Ascending aorta (tissue), 2 donors: Measurements from ENCODE around the gene GSTM1. TPM values are rescaled to one million over a fixed set of nuclear protein-coding genes. Genes with fewer than 3 reads are reported as not detected.

Source experiments
- DNase-seq, 2 donors: peaks; one replicate each; pipeline ENCODE4 v3.0.0-alpha.2; 2019; ENCODE audit warnings: low spot score in 2 of 2
- H3K27ac ChIP-seq, 2 donors: fragments of 200-600 bp; sonication (generic); one replicate each; pipeline ENCODE4 v1.5.1; 2016 to 2017; ENCODE audit warnings: mild to moderate bottlenecking in 1 of 2
- H3K27me3 ChIP-seq: fragments of 200-600 bp; sonication (generic); one replicate; pipeline ENCODE4 v1.5.1; 2017
- H3K36me3 ChIP-seq, 2 donors: fragments of 200-600 bp; sonication (generic); one replicate each; pipeline ENCODE4 v1.5.1; 2016
- H3K4me1 ChIP-seq, 2 donors: fragments of 200-600 bp; sonication (generic); one replicate each; pipeline ENCODE4 v1.5.1; 2016 to 2017; ENCODE audit warnings: mild to moderate bottlenecking in 1 of 2
- H3K4me3 ChIP-seq, 2 donors: fragments of 200-600 bp; sonication (generic); one replicate each; pipeline ENCODE4 v1.5.1; 2016 to 2017; ENCODE audit warnings: mild to moderate bottlenecking in 1 of 2
- H3K9me3 ChIP-seq, 2 donors: fragments of 200-600 bp; sonication (generic); one replicate each; pipeline ENCODE4 v1.5.1; 2016
- intact Hi-C: fragments of 100-400 bp; cut with DNase I; formaldehyde crosslinking; loops from one replicate; pipeline ENCODE4 v1.15.1; 2023
- total RNA-seq: library from RNA; depleted of rRNA; stranded (reverse); fragments of >200 nt; gene quantifications from one replicate; pipeline ENCODE4 v1.1.0, GENCODE V29; 2016
- TF ChIP-seq, protein P1 (sequence below), 3 experiments: fragments of 200-600 bp in 2 of 3; fragments of 450-650 bp in 1 of 3; sonication (generic) in 2 of 3; IDR thresholded peaks; one replicate each; pipeline ENCODE4 v1.5.1; 2016 to 2019; ENCODE audit warnings: antibody characterized with exemption in 3 of 3, mild to moderate bottlenecking in 1 of 3, moderate library complexity in 1 of 3

The GSTM1 gene
- total RNA-seq, 1 donor from 2014 or later, result 89.4 TPM

DNA sequence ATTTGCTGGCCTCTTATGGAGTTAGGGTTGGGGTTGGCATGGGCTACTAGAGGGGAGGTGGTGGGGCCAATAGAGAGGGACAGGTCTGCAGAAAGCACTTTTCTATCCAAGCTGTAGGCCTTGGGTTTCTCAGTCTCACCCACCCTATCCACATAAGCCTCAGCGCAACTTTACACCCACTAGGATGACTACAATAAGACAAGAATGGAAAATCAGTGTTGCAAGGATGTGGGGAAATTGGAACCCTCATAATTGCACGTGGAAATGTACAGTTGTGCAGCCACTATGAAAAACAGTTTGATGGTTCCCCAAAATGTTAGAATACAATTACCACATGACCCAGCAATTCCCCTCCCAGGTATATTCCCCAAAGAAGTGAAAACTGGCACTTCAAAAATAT is 45.8 kb upstream of the GSTM1 start:
- Histone ChIP-seq H3K27ac (no peak overlapping the region), H3K9me3 (no peaks in the 10 kb centered on the region), H3K4me3 (no peak overlapping the region), H3K27me3 (no peaks in the 10 kb centered on the region), H3K4me1 (no peaks in the 10 kb centered on the region), H3K36me3 (no peaks in the 10 kb centered on the region)
- TF ChIP-seq, protein P1, sequence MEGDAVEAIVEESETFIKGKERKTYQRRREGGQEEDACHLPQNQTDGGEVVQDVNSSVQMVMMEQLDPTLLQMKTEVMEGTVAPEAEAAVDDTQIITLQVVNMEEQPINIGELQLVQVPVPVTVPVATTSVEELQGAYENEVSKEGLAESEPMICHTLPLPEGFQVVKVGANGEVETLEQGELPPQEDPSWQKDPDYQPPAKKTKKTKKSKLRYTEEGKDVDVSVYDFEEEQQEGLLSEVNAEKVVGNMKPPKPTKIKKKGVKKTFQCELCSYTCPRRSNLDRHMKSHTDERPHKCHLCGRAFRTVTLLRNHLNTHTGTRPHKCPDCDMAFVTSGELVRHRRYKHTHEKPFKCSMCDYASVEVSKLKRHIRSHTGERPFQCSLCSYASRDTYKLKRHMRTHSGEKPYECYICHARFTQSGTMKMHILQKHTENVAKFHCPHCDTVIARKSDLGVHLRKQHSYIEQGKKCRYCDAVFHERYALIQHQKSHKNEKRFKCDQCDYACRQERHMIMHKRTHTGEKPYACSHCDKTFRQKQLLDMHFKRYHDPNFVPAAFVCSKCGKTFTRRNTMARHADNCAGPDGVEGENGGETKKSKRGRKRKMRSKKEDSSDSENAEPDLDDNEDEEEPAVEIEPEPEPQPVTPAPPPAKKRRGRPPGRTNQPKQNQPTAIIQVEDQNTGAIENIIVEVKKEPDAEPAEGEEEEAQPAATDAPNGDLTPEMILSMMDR (IDR thresholded peaks at IDR 0.05), result no peak
- intact Hi-C loops, result loop anchor here (5.0 kb wide), 4 partner anchors 45 to 340 kb away; partner anchors contain the start of genes AHCYL1, GNAI3 and GSTM1
- DNase-seq, result no peak

DNA sequence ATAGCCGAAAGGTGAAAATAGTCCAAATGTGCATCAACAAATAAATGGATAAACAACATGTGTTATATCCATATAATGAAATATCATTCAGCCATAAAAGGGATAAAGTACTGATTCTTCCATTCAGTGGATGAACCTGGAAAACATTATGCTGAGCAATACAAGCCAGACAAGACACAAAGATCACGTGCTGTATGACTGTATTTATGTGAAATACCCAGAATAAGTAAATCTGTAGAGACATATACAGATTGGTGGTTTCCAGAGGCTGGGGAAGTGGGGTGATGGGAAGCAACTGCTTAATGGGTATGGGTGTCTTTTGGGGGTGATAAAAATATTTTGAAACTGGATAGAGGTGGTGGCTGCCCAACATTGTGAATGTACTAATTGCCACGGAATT is 45.0 kb upstream of the GSTM1 start:
- no peak for DNase-seq
- Histone ChIP-seq H3K9me3 (no peaks in the 10 kb centered on the region), H3K27ac (no peak overlapping the region), H3K4me1 (no peaks in the 10 kb centered on the region), H3K27me3 (no peaks in the 10 kb centered on the region), H3K4me3 (no peak overlapping the region), H3K36me3 (no peaks in the 10 kb centered on the region)
- intact Hi-C loops, result loop anchor here (5.0 kb wide), 4 partner anchors 45 to 340 kb away; partner anchors contain the start of genes AHCYL1, GNAI3 and GSTM1
- TF ChIP-seq, protein P1 (IDR thresholded peaks at IDR 0.05), result no peak

DNA sequence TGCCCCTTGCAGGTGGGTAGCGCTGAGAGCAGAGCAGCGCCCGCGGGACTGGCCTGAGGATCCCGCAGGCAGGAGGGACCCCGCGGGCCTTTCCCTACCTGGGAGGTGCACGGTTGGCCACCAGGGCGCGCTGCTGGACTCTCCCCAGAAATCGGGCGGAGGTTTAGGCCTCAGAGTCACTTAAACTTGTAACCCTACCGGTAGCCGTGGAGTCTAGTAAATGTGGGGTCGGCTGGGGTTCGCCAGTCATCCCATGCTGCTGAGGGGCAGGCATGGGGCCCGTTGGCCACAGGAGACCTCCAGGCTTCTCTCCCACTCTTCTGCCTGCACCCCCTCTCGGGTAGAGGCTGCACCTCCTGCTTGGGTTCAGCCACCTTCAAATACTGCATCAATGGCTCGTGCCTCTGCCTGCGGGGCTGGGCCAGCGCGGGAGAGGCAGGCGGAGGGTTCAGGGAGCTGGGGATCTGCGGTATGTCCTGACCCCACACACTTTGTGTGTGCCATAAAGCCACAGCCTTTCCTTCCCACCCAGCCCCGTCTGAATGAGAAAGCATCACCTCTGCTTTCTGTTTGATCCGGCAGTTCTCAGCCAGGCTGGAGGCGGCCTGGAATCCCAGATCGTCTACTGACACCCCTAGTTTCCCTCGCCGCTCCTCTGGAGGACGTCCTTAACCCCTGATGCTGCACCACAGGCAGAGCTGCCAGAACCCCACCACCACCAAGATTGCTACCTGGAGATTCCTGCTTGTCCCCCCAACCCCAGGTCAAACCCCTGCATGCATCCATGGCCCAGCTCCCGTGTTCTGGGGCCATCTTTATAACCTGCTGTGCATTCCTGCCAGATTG is 44.0 kb upstream of the GSTM1 start:
- Histone ChIP-seq H3K4me3 (no peak overlapping the region), H3K4me1 (no peaks in the 10 kb centered on the region), H3K9me3 (no peaks in the 10 kb centered on the region), H3K27me3 (no peaks in the 10 kb centered on the region), H3K27ac (no peak overlapping the region), H3K36me3 (no peaks in the 10 kb centered on the region)
- peak in 1 of 2 donors; percentile 90 for DNase-seq
- TF ChIP-seq, protein P1 (IDR thresholded peaks at IDR 0.05), result peak; percentile 81 to 87 (median 81)
- intact Hi-C loops, result loop anchor here (5.0 kb wide), 4 partner anchors 44 to 339 kb away; partner anchors contain the start of genes AHCYL1, GNAI3 and GSTM1

DNA sequence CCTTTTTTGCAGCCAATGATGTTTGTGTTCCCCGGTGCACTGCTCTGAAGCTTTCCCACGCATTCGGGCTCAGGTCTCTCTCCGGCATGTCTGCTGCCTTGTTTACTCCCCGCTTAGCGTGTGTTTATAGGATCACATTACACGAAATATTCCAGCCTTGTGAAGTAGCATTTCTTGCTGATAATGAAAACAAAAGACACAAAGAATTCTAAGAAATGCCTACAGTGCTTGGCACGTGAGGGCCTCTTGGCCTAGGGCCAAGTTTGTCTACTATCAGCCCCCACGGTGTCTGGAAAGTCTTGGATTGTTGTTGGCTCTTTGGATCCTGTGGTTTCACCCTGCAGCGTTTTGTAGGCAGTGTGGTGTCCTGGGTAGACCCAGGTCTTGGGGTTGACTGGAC is 42.9 kb upstream of the GSTM1 start:
- TF ChIP-seq, protein P1 (IDR thresholded peaks at IDR 0.05), result no peak
- Histone ChIP-seq H3K27me3 (no peaks in the 10 kb centered on the region), H3K27ac (no peak overlapping the region), H3K4me1 (peaks cover 0 to 3% of the 10 kb centered on the region in 2 donors), H3K9me3 (no peaks in the 10 kb centered on the region), H3K36me3 (no peaks in the 10 kb centered on the region), H3K4me3 (no peak overlapping the region)
- DNase-seq, result no peak
- intact Hi-C loops, result loop anchor here (5.0 kb wide), 4 partner anchors 43 to 338 kb away; partner anchors contain the start of genes AHCYL1, GNAI3 and GSTM1

DNA sequence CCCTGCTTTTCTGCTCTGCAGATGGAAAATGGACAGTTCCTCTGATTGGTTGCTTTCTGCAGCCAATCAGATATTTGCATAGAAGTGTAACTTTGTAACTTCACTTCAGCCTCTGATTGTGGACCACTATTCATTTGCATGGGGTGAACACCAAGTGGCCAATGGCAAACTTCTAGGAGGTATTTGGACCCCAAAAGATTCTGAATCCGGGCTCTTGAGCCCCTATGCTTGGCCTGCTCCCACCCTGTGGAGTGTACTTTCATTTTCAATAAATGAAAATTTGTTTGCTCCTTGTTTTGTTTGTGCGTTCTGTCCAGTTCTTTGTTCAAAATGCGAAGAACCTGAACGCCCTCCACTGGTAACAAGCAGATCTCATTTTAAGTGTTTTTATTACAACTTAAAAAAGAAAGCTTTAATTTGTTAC is 38.1 kb upstream of the GSTM1 start:
- intact Hi-C loops, result no loop called here
- Histone ChIP-seq H3K4me1 (peaks cover 0 to 15% of the 10 kb centered on the region in 2 donors), H3K36me3 (no peaks in the 10 kb centered on the region), H3K9me3 (no peaks in the 10 kb centered on the region), H3K27me3 (no peaks in the 10 kb centered on the region), H3K4me3 (no peak overlapping the region), H3K27ac (no peak overlapping the region)
- DNase-seq, result no peak
- TF ChIP-seq, protein P1 (IDR thresholded peaks at IDR 0.05), result peak in 2 of 3 experiments; percentile 8 to 37
